ENCODE results near the gene MRPL27.

The MRPL27 gene

DNA sequence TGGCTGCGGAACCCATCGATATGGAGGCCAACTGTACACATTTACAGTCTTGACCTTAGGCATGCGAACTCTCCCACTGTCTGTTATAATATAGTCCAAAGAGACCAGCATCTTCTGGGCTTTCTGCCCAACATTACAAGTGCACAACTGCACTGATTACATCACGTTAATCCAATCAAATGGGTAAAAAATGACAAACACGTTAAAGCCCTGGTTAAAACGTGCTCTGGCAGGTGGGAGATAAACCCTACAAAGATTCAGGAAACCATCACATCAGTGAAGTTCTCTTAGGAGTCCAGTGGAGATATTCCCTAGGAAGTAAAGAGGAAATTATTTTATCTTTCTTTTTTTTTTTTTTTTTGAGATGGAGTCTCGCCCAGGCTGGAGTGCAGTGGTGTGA is 50.7 kb downstream of the MRPL27 start:
- in situ Hi-C loops (cut with HindIII; ENCODE audit: low sequenced_read_pairs) = no loop called here

DNA sequence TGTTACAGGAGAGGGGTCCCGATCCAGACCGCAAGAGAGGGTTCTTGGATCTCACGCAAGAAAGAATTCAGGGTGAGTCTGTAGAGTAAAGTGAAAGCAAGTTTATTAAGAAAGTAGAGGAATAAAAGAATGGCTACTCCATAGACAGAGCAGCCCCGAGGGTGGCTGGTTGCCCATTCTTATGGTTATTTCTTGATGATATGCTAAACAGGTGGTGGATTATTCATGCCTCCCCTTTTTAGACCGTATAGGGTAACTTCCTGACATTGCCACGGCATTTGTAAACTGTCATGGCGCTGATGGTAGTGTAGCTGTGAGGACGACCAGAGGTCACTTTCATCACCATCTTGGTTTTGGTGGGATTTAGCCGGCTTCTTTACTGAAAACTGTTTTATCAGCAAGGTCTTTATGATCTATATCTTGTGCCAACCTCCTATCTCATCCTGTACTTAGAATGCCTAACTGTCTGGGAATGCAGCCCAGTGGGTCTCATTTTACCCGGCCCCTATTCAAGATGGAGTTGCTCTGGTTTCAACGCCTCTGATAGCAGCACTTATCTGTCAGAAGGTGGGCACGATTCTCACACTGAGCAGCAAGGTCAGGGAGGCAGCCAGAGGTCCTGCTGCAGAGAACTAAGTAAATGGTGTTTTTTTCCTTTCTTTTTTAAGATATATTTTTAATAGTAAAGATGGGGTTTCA is 53.5 kb downstream of the MRPL27 start:
- in situ Hi-C loops (cut with HindIII; ENCODE audit: low sequenced_read_pairs) = no loop called here

DNA sequence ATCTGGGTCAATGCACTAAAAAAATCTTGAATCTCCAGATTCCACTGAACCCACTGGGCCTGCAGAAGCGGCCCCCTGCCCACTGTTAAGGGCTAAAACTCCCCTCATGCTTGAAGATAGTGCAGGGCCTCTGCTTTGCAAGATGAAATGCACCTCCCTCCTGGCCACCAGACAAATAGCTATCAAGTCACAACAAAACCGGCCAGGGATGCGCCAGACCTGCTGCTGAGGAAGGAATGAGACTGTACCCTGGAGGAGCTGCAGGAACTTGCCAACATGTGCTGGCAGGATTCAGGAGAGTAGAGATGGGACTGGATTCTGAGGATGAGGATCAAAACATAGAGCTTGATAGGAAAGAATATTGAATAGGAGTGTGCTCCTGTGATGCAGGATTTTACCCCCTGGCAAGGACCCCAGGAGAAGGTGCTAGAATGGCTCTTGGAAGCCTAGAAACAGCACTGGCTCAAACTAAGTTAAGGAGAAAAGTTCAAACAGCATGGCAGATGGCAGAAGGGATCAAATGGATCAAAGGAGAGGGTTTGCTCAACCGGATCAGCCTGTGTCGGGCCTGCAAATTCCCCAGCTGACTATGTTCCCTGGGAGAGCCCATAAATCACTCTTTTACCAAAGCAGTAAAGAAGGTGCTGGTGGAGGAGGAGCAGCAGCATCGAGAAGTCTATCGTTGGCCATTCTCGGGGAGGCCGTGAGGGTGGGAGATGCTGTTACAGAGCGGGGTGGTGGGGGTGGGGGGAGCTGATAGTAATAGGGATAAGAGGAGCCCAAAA is 54.3 kb downstream of the MRPL27 start:
- in situ Hi-C loops (cut with HindIII; ENCODE audit: low sequenced_read_pairs) = no loop called here

Measured in endothelial cell of hepatic sinusoid (primary cell).